ENCODE data around the gene KLHL2. TPM values are rescaled to one million over a fixed set of nuclear protein-coding genes. Genes with fewer than 3 reads are reported as not detected.
A peak's percentile ranks its signal among the peaks of the same experiment; 100 is the strongest.
"Not testable (repeated sequence)": the region's sequence is repeated elsewhere in the genome, so short reads cannot be mapped to it uniquely, and the experiment has no call there.

Gene KLHL2
- total RNA-seq, 1 donor from 2014 or later, result 16.0 TPM

DNA sequence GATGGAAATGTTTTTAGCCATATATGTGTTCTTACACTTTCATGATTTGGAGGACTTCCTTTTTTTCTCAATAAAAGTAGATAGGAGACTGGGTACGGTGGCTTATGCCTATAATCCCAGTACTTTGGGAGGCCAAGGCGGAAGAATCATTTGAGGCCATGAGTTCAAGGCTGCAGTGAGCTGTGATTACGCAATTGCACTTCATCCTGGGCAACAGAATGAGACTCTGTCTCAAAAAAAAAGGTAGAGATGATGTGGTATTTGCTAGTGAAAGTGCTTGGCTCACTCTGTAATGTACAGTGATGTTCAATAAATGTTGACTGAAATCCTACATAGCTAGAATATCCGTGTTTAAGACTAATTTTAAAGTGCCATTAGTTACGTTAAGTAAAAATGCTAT is 27.4 kb downstream of the KLHL2 start:
- H3K4me3 Mint-ChIP-seq (ENCODE audit: unreplicated experiment), result no peak overlapping the region
- DNase-seq (ENCODE audit: low spot score), result no peak
- H3K36me3 Mint-ChIP-seq (ENCODE audit: low read depth), result peaks cover 6% of the 10 kb centered on the region
- H3K9me3 Mint-ChIP-seq (ENCODE audit: low read depth), result no peaks in the 10 kb centered on the region
- H3K27me3 Mint-ChIP-seq (ENCODE audit: low read depth), result no peaks in the 10 kb centered on the region
- no peak overlapping the region for H3K27ac Mint-ChIP-seq (ENCODE audit: unreplicated experiment)
- TF ChIP-seq, protein P1, sequence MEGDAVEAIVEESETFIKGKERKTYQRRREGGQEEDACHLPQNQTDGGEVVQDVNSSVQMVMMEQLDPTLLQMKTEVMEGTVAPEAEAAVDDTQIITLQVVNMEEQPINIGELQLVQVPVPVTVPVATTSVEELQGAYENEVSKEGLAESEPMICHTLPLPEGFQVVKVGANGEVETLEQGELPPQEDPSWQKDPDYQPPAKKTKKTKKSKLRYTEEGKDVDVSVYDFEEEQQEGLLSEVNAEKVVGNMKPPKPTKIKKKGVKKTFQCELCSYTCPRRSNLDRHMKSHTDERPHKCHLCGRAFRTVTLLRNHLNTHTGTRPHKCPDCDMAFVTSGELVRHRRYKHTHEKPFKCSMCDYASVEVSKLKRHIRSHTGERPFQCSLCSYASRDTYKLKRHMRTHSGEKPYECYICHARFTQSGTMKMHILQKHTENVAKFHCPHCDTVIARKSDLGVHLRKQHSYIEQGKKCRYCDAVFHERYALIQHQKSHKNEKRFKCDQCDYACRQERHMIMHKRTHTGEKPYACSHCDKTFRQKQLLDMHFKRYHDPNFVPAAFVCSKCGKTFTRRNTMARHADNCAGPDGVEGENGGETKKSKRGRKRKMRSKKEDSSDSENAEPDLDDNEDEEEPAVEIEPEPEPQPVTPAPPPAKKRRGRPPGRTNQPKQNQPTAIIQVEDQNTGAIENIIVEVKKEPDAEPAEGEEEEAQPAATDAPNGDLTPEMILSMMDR (IDR thresholded peaks at IDR 0.05), result no peak
- peaks cover 21% of the 10 kb centered on the region for H3K4me1 Mint-ChIP-seq (ENCODE audit: low read depth)

DNA sequence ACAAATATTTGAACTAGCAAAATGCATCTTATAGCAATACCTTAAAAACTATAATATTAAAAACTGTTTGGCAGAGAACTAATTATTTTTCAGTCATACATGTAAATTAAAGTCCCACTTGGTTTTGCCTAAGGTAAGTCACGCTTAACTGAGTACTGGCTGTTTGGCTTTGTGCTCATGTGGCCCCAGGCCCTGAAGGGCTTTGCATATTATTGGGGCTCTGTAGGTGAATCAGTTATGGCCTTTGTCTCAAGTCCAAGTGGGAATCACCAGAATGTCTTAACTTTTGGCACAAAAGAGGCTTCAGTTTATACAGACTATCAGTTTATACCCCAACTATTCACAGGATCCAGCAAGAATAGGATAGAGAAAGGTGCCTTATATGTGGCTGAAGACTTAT is 29.5 kb downstream of the KLHL2 start:
- not testable (repeated sequence) for H3K27ac Mint-ChIP-seq (ENCODE audit: unreplicated experiment); H3K27me3 Mint-ChIP-seq (ENCODE audit: low read depth); H3K9me3 Mint-ChIP-seq (ENCODE audit: low read depth); DNase-seq (ENCODE audit: low spot score); H3K4me3 Mint-ChIP-seq (ENCODE audit: unreplicated experiment); H3K36me3 Mint-ChIP-seq (ENCODE audit: low read depth)
- peaks cover 32% of the 10 kb centered on the region for H3K4me1 Mint-ChIP-seq (ENCODE audit: low read depth)

DNA sequence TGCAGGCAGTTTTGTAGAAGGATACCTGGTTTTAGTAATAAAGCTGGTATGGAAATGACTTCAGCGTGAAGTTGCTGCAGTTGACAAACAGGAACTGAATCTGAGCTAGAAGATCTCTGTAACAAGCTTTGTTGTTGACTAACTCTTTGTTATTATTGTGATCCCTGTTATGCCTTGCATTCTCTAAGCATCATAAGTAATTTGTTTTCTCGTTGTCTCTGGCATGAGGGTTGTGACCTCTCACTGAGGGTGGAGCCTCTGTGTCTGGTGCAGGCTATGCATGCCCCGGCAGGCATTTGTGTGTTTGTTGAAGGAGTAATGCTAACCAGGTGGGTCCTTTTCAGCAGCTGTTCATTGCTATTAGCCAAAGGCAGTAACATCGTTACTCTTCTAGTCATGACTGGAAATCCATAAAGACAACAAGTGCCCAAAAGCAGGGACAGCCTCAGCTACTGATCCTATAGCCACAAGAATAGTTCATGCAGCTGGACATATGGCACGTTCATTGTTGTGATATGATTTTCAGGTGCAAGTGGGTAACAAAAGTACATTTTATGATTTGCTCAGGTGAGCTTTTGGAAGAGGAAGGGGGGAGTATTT is 30.8 kb downstream of the KLHL2 start:
- H3K9me3 Mint-ChIP-seq (ENCODE audit: low read depth); H3K27me3 Mint-ChIP-seq (ENCODE audit: low read depth); H3K27ac Mint-ChIP-seq (ENCODE audit: unreplicated experiment); DNase-seq (ENCODE audit: low spot score); H3K4me3 Mint-ChIP-seq (ENCODE audit: unreplicated experiment); H3K36me3 Mint-ChIP-seq (ENCODE audit: low read depth): not testable (repeated sequence)
- peaks cover 24% of the 10 kb centered on the region for H3K4me1 Mint-ChIP-seq (ENCODE audit: low read depth)

DNA sequence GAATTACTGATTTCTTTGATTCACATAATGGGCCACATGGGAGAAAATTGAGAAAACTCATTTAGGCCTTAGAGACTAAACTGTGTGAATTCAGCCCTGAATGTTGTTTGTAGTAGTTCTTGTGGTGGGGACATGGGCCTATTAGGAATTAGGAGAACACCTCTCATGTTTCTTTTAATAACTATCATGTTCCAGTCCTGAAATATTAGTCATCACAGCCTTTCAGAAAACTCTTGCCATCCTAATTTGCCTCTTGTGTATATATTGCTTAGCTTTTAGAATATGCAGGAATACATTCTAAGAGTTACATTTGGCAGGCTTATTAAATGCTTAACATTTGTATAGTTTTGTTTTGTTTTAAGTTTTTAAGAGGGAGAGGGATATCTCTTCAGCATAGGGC is 33.4 kb downstream of the KLHL2 start:
- Mint-ChIP-seq H3K27ac (ENCODE audit: unreplicated experiment) (peak overlapping the region; percentile 83), H3K4me1 (ENCODE audit: low read depth) (peaks cover 15% of the 10 kb centered on the region)
- H3K9me3 Mint-ChIP-seq (ENCODE audit: low read depth); DNase-seq (ENCODE audit: low spot score); H3K36me3 Mint-ChIP-seq (ENCODE audit: low read depth); H3K4me3 Mint-ChIP-seq (ENCODE audit: unreplicated experiment); H3K27me3 Mint-ChIP-seq (ENCODE audit: low read depth): not testable (repeated sequence)

DNA sequence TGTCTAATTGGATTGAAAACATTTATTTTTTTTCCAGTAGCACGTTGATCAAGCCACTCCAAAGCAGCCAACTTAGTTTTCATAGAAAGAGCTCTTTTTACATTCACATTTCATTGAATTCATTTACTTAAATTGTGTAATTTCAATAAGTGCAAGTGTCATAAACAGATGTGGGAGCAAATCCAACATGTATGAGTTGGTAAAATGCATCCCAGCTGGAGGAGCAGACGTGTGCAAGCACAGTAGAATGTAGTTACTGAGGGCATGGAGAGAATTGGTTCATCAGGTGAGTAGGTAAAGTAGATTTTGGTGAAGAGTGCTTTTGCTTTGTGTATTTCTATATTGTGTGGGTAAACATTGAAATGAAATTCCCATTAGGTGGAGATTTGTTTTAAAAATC is 36.8 kb downstream of the KLHL2 start:
- DNase-seq (ENCODE audit: low spot score); H3K36me3 Mint-ChIP-seq (ENCODE audit: low read depth); H3K27me3 Mint-ChIP-seq (ENCODE audit: low read depth); H3K4me3 Mint-ChIP-seq (ENCODE audit: unreplicated experiment); H3K9me3 Mint-ChIP-seq (ENCODE audit: low read depth); H3K27ac Mint-ChIP-seq (ENCODE audit: unreplicated experiment): not testable (repeated sequence)
- peaks cover 15% of the 10 kb centered on the region for H3K4me1 Mint-ChIP-seq (ENCODE audit: low read depth)

DNA sequence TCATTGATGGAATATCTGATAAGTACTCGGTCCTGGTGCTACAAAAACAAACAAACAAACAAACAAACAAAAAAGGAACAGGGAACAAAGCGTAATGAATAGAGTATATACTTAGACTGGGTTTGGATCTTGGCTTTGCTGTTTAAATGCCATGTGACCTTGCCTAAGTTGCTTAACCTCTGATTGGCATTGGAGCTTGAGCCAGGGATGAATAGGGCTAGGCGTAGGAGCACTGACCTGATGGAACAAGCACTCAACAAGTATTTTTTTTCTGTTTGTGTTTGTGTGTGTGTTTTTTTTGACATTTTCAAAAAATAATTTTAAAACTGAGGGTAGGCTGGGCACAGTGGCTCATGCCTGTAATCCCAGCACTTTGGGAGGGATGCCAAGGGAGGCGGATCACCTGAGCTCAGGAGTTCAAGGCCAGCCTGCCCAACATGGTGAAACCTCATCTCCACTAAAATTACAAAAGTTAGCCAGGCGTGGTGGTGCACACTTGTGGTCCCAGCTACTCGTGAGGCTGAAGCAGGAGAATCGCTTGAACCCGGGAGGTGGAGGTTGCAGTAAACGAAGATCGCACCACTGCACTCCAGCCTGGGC is 37.3 kb downstream of the KLHL2 start:
- H3K4me1 Mint-ChIP-seq (ENCODE audit: low read depth), result peaks cover 15% of the 10 kb centered on the region
- H3K36me3 Mint-ChIP-seq (ENCODE audit: low read depth), result not testable (repeated sequence)

DNA sequence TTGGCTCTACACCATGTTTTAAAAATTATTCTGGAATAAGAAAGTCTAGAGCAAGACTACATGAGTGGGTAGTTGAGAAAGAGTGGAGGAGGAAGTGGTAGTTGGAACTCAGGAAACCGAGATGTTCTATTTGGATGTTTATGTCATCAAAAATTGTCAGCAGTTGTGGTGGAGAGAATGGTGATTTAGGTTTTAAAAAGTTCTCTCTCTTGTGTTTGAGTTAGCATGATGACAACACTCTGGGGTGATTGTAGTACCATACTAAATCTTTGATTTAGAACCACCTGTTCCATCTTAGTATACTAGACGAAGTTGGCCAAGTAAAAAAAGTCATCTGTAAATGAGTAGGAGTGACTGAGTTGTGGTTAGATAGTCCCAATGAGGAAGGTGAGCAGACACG is 40.7 kb downstream of the KLHL2 start:
- TF ChIP-seq, protein P1 (IDR thresholded peaks at IDR 0.05), result no peak

More for the DNA sequence above, 37.3 kb downstream of the KLHL2 start:
- not testable (repeated sequence) for H3K27ac Mint-ChIP-seq (ENCODE audit: unreplicated experiment); H3K27me3 Mint-ChIP-seq (ENCODE audit: low read depth); H3K4me3 Mint-ChIP-seq (ENCODE audit: unreplicated experiment); H3K9me3 Mint-ChIP-seq (ENCODE audit: low read depth); DNase-seq (ENCODE audit: low spot score)

DNA sequence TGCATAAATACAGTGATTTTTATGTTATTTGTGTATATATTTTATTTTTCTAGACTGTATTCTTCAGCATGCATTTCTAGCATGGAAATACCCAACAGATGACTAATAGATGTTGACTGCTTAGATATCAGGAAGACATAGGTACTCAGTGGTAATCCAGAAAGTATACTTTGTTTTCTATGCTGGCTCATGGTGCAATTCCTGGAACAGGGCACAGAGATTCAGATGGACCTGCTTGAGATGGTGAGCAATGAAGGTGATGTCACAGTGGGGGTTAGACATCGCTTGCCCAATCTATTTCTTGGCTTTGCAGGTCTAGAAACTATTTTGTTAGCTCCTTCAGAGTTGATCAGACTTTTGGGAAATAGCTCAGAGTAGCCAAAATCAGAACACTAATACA is 41.5 kb downstream of the KLHL2 start:
- DNase-seq (ENCODE audit: low spot score); H3K9me3 Mint-ChIP-seq (ENCODE audit: low read depth); H3K27me3 Mint-ChIP-seq (ENCODE audit: low read depth); H3K27ac Mint-ChIP-seq (ENCODE audit: unreplicated experiment); H3K36me3 Mint-ChIP-seq (ENCODE audit: low read depth); H3K4me3 Mint-ChIP-seq (ENCODE audit: unreplicated experiment); H3K4me1 Mint-ChIP-seq (ENCODE audit: low read depth): not testable (repeated sequence)

More for the DNA sequence above, 40.7 kb downstream of the KLHL2 start:
- Mint-ChIP-seq H3K4me3 (ENCODE audit: unreplicated experiment) (no peak overlapping the region), H3K9me3 (ENCODE audit: low read depth) (no peaks in the 10 kb centered on the region), H3K4me1 (ENCODE audit: low read depth) (no peaks in the 10 kb centered on the region), H3K36me3 (ENCODE audit: low read depth) (peaks cover 1% of the 10 kb centered on the region), H3K27me3 (ENCODE audit: low read depth) (no peaks in the 10 kb centered on the region), H3K27ac (ENCODE audit: unreplicated experiment) (no peak overlapping the region)
- no peak for DNase-seq (ENCODE audit: low spot score)

DNA sequence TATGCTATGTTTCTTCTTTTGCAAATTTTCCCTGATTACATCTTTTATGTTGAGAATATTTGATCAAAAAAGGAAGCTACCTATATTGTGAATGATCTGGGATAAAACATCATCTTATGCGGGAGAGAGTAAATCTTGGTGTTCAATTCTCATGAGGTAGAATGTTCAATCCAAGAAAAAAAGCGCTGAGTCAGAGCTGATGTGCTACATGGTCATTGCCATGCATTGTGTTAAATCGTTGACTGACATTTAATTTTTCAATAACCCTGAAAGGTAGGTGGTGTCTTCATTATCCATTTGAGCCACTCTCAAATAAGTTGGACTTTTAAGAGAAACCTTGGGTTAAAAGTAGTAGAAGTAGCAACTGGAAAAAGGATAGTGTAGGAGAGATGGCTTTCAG is 47.4 kb downstream of the KLHL2 start:
- not testable (repeated sequence) for H3K27ac Mint-ChIP-seq (ENCODE audit: unreplicated experiment); H3K9me3 Mint-ChIP-seq (ENCODE audit: low read depth); H3K4me1 Mint-ChIP-seq (ENCODE audit: low read depth); H3K36me3 Mint-ChIP-seq (ENCODE audit: low read depth); DNase-seq (ENCODE audit: low spot score); H3K4me3 Mint-ChIP-seq (ENCODE audit: unreplicated experiment); H3K27me3 Mint-ChIP-seq (ENCODE audit: low read depth)

DNA sequence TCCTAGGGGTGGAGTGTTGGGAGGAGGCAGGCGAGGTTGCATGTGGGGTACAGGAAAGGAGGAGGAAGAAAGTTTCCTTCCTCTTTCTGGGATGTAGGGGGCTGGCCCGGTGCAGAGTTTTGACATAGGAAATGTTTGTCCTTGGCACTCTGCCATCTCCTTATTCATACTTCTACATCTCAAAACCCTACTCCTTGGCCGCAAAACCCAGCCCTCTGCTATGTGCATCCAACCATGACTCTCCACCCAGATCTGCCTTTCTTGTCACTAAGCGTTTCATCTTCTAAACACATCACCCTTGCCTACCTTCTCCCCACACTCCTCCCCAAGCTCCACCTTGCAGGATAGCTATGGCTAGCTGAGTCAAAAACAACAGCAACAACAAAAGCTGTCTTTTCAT is 48.1 kb downstream of the KLHL2 start:
- not testable (repeated sequence) for H3K27me3 Mint-ChIP-seq (ENCODE audit: low read depth); H3K36me3 Mint-ChIP-seq (ENCODE audit: low read depth); H3K4me1 Mint-ChIP-seq (ENCODE audit: low read depth); H3K4me3 Mint-ChIP-seq (ENCODE audit: unreplicated experiment); DNase-seq (ENCODE audit: low spot score); H3K27ac Mint-ChIP-seq (ENCODE audit: unreplicated experiment); H3K9me3 Mint-ChIP-seq (ENCODE audit: low read depth)

DNA sequence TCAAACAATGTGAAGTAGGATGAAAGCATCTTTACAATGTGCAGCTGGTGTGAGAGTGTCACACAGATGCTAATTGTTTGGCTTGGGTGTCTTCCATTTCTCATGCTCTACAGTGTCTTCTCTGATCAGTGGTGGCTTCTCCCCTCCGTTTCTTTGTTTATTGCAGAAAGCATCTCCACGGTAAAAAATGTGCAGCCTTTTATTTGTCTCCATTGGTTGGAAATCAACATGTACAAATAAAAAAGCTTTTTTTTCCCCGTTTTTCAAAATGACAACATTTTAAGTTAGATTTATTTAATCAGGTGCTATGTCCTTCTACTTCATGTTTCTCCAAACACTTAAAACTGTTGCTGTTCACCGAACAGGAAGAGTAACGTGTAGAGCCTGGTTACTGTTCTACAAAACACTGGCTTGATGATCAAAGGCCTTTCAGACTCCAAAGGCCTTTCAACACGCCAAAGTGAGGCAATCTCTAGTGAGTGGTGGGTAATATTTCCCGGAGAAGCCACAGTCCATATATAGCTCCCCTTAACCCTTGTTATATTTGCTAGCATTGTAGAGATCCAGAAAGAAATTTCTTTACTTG is 48.8 kb downstream of the KLHL2 start:
- not testable (repeated sequence) for H3K9me3 Mint-ChIP-seq (ENCODE audit: low read depth); H3K36me3 Mint-ChIP-seq (ENCODE audit: low read depth); H3K27ac Mint-ChIP-seq (ENCODE audit: unreplicated experiment); H3K4me3 Mint-ChIP-seq (ENCODE audit: unreplicated experiment); H3K27me3 Mint-ChIP-seq (ENCODE audit: low read depth); H3K4me1 Mint-ChIP-seq (ENCODE audit: low read depth); DNase-seq (ENCODE audit: low spot score)

All from chondrocyte (in vitro differentiated cells).